CD4-positive, alpha-beta memory T cell (primary cell): Measurements from ENCODE around the gene ST6GALNAC6. TPM values are rescaled to one million over a fixed set of nuclear protein-coding genes. Genes with fewer than 3 reads are reported as not detected.

Experiments used
- CTCF ChIA-PET: fragments of 350-600 bp; sonication (Branson Sonifier 250); formaldehyde crosslinking; loops from one replicate; lab custom pipeline; 2021; ENCODE audit warnings: inconsistent platforms; ENCODE audit not compliant: partially characterized antibody; lab: Charles Lee
- POLR2A ChIA-PET: fragments of 350-600 bp; sonication (Branson Sonifier 250); formaldehyde crosslinking; loops from one replicate; lab custom pipeline; 2021; ENCODE audit not compliant: partially characterized antibody; lab: Charles Lee
- DNase-seq, 5 donors: peaks; one replicate each; pipeline versions ENCODE4 v3.0.0 to v3.0.0-alpha.2; 2020 to 2022; ENCODE audit warnings: mixed read lengths in 1 of 5
- H3K27ac ChIP-seq: one replicate; pipeline ENCODE4 v1.7.0; 2013; ENCODE audit warnings: low read depth, low read length
- H3K27me3 ChIP-seq: 2 replicates; pipeline ENCODE4 v1.7.0; 2013; ENCODE audit warnings: mild to moderate bottlenecking, low read length, moderate library complexity; ENCODE audit not compliant: insufficient read depth
- H3K36me3 ChIP-seq: 2 replicates; pipeline ENCODE4 v1.7.0; 2013; ENCODE audit warnings: mild to moderate bottlenecking, low read length, moderate library complexity; ENCODE audit not compliant: insufficient read depth
- H3K4me1 ChIP-seq: 2 replicates; pipeline ENCODE4 v1.7.0; 2013; ENCODE audit warnings: mild to moderate bottlenecking, low read length, moderate library complexity; ENCODE audit not compliant: insufficient read depth
- H3K4me3 ChIP-seq, 2 donors: one replicate each; pipeline ENCODE4 v1.7.0; 2013; ENCODE audit warnings: low read length in 2 of 2, mild to moderate bottlenecking in 1 of 2
- H3K9me3 ChIP-seq, 2 donors: one replicate each; pipeline ENCODE4 v1.7.0; 2013; ENCODE audit warnings: low read length in 2 of 2, control low read depth in 1 of 2; ENCODE audit not compliant: control insufficient read depth in 1 of 2
- H3K27ac Mint-ChIP-seq, 7 donors: one replicate each; pipeline ENCODE4 v1.8.0; 2020 to 2021; ENCODE audit warnings: mixed read lengths in 7 of 7, mild to moderate bottlenecking in 6 of 7, inconsistent platforms in 3 of 7, moderate library complexity in 3 of 7
- H3K27me3 Mint-ChIP-seq, 2 donors: one replicate each; pipeline ENCODE4 v1.8.0; 2020 to 2021; ENCODE audit warnings: mixed read lengths in 2 of 2
- H3K36me3 Mint-ChIP-seq, 2 donors: one replicate each; pipeline ENCODE4 v1.8.0; 2020 to 2021; ENCODE audit warnings: mixed read lengths in 2 of 2, inconsistent platforms in 1 of 2, mild to moderate bottlenecking in 1 of 2
- H3K4me1 Mint-ChIP-seq, 4 donors: one replicate each; pipeline ENCODE4 v1.8.0; 2020 to 2021; ENCODE audit warnings: mixed read lengths in 4 of 4, mild to moderate bottlenecking in 1 of 4
- H3K4me3 Mint-ChIP-seq, 8 donors: one replicate each; pipeline ENCODE4 v1.8.0; 2020 to 2021; ENCODE audit warnings: mixed read lengths in 8 of 8, mild to moderate bottlenecking in 7 of 8, moderate library complexity in 6 of 8, inconsistent platforms in 3 of 8
- H3K9me3 Mint-ChIP-seq, 8 donors: one replicate each; pipeline ENCODE4 v1.8.0; 2020 to 2021; ENCODE audit warnings: mixed read lengths in 8 of 8, mild to moderate bottlenecking in 5 of 8, inconsistent platforms in 3 of 8, moderate library complexity in 1 of 8
- intact Hi-C: fragments of 100-400 bp; cut with micrococcal nuclease; formaldehyde crosslinking; loops from one replicate; pipeline ENCODE4 v1.15.1; 2023
- polyA plus RNA-seq, 2 donors: library from polyadenylated mRNA; unstranded; fragments of 300-500 nt; fragmentation: Illumina TruSeq; gene quantifications; one replicate each; pipeline ENCODE4 v1.2.3, GENCODE V29; 2021
- total RNA-seq, 2 experiments: library from RNA; stranded (reverse); gene quantifications; one replicate each; pipeline ENCODE4 v1.2.3, GENCODE V29; 2021

The ST6GALNAC6 gene
- total and polyA plus RNA-seq, 4 experiments from 2014 or later: 45.2 to 127 (median 85.5) TPM

- Histone ChIP-seq H3K27me3 (no peaks in the 10 kb centered on the region), H3K4me3 (peak overlapping the region; percentile 66 to 76), H3K9me3 (no peaks in the 10 kb centered on the region), H3K27ac (peak overlapping the region; percentile 52), H3K4me1 (peaks cover 31% of the 10 kb centered on the region), H3K36me3 (no peaks in the 10 kb centered on the region)
- intact Hi-C loops: loop anchor here (2.0 to 5.0 kb wide), 5 partner anchors 13 to 414 kb away; partner anchors contain the start of genes FPGS and STXBP1
- peak overlapping the region; percentile 63 to 84 (median 79) for H3K27ac Mint-ChIP-seq
- peaks cover 11 to 24% of the 10 kb centered on the region in 2 donors for H3K36me3 Mint-ChIP-seq
- H3K27me3 Mint-ChIP-seq: no peaks in the 10 kb centered on the region
- peaks cover 12 to 67% (median 37%) of the 10 kb centered on the region in 4 donors for H3K4me1 Mint-ChIP-seq
- H3K4me3 Mint-ChIP-seq: peak overlapping the region; percentile 78 to 84 (median 82)
- DNase-seq: peak in 1 of 5 donors; percentile 65
- POLR2A ChIA-PET: interaction anchor here (0.5 to 6.3 kb wide), 14 partner anchors 10 to 296 kb away, joined by 3 to 87 read pairs (median 4); partner anchors contain the start of genes CDK9, DPM2, ENG and PIP5KL1
- CTCF ChIA-PET: interaction anchor here (0.8 to 4.3 kb wide), 10 partner anchors 10 to 338 kb away, joined by 3 to 30 read pairs (median 6); partner anchors contain the start of genes ST6GALNAC6 and TOR2A
- no peaks in the 10 kb centered on the region for H3K9me3 Mint-ChIP-seq
These were observed 16.7 kb upstream of the ST6GALNAC6 start for GRCh38 chr9:127915801-127916719.

- Histone ChIP-seq H3K36me3 (no peaks in the 10 kb centered on the region), H3K27me3 (no peaks in the 10 kb centered on the region), H3K9me3 (no peaks in the 10 kb centered on the region), H3K4me3 (no peak overlapping the region), H3K4me1 (peaks cover 35% of the 10 kb centered on the region), H3K27ac (no peak overlapping the region)
- peak overlapping the region in 6 of 7 donors; percentile 59 to 84 (median 69) for H3K27ac Mint-ChIP-seq
- DNase-seq: peak in 1 of 5 donors; percentile 13
- no peaks in the 10 kb centered on the region for H3K27me3 Mint-ChIP-seq
- no peaks in the 10 kb centered on the region for H3K9me3 Mint-ChIP-seq
- intact Hi-C loops: loop anchor here (5.0 kb wide), 3 partner anchors 43 to 413 kb away; partner anchors contain the start of gene STXBP1
- H3K4me3 Mint-ChIP-seq: peak overlapping the region in 7 of 8 donors; percentile 31 to 84 (median 82)
- CTCF ChIA-PET: interaction anchor here (1.7 to 4.3 kb wide), 5 partner anchors 11 to 180 kb away, joined by 4 to 30 read pairs (median 5); partner anchors contain the start of gene TOR2A
- POLR2A ChIA-PET: interaction anchor here (0.5 to 6.3 kb wide), 8 partner anchors 11 to 296 kb away, joined by 3 to 87 read pairs (median 10); partner anchors contain the start of genes CDK9, DPM2, ENG and TOR2A
- H3K4me1 Mint-ChIP-seq: peaks cover 18 to 73% (median 43%) of the 10 kb centered on the region in 4 donors
- H3K36me3 Mint-ChIP-seq: peaks cover 17 to 30% of the 10 kb centered on the region in 2 donors
These were observed 15.9 kb upstream of the ST6GALNAC6 start for GRCh38 chr9:127915325-127915752.

- Histone ChIP-seq H3K27me3 (no peaks in the 10 kb centered on the region), H3K9me3 (no peaks in the 10 kb centered on the region), H3K4me3 (no peak overlapping the region), H3K4me1 (peaks cover 35% of the 10 kb centered on the region), H3K36me3 (no peaks in the 10 kb centered on the region), H3K27ac (no peak overlapping the region)
- Mint-ChIP-seq H3K9me3 (no peaks in the 10 kb centered on the region), H3K27me3 (no peaks in the 10 kb centered on the region), H3K4me1 (peaks cover 13 to 63% (median 37%) of the 10 kb centered on the region in 4 donors), H3K27ac (peak overlapping the region in 1 of 7 donors; percentile 35), H3K4me3 (no peak overlapping the region), H3K36me3 (peaks cover 17 to 32% of the 10 kb centered on the region in 2 donors)
- CTCF ChIA-PET: interaction anchor here (0.6 to 2.2 kb wide), 5 partner anchors 8 to 305 kb away, joined by 4 to 9 read pairs (median 6); partner anchors contain the start of gene TOR2A
- intact Hi-C loops: no loop called here
- POLR2A ChIA-PET: interaction anchor here (5.5 to 6.3 kb wide), 2 partner anchors 9 to 17 kb away, joined by 25 to 87 read pairs; no protein-coding TSS in a partner anchor
- no peak for DNase-seq
These were observed 14.3 kb upstream of the ST6GALNAC6 start for GRCh38 chr9:127913682-127914081.

- H3K27me3 ChIP-seq: no peaks in the 10 kb centered on the region
- no peaks in the 10 kb centered on the region for H3K36me3 ChIP-seq
- no peaks in the 10 kb centered on the region for H3K9me3 Mint-ChIP-seq
- no peak for DNase-seq
- no peaks in the 10 kb centered on the region for H3K9me3 ChIP-seq
- H3K4me1 Mint-ChIP-seq: peaks cover 11 to 55% (median 32%) of the 10 kb centered on the region in 4 donors
- no peaks in the 10 kb centered on the region for H3K27me3 Mint-ChIP-seq
- H3K36me3 Mint-ChIP-seq: peaks cover 17 to 32% of the 10 kb centered on the region in 2 donors
- H3K4me3 ChIP-seq: no peak overlapping the region
- peak overlapping the region in 2 of 7 donors; percentile 12 to 62 for H3K27ac Mint-ChIP-seq
- POLR2A ChIA-PET: interaction anchor here (5.5 to 6.3 kb wide), 2 partner anchors 9 to 16 kb away, joined by 25 to 87 read pairs; no protein-coding TSS in a partner anchor
- H3K4me1 ChIP-seq: peaks cover 34% of the 10 kb centered on the region
- no peak overlapping the region for H3K4me3 Mint-ChIP-seq
- no peak overlapping the region for H3K27ac ChIP-seq
- CTCF ChIA-PET: interaction anchor here (1.1 to 2.2 kb wide), 4 partner anchors 9 to 179 kb away, joined by 3 to 9 read pairs (median 6); partner anchors contain the start of gene TOR2A
- intact Hi-C loops: no loop called here
These were observed 13.5 kb upstream of the ST6GALNAC6 start for GRCh38 chr9:127912882-127913281.

GRCh38 chr9:127912296-127912695 lies 12.9 kb upstream of the ST6GALNAC6 start:
- Histone ChIP-seq H3K4me3 (no peak overlapping the region), H3K4me1 (peaks cover 34% of the 10 kb centered on the region), H3K27ac (no peak overlapping the region), H3K36me3 (no peaks in the 10 kb centered on the region), H3K27me3 (no peaks in the 10 kb centered on the region), H3K9me3 (no peaks in the 10 kb centered on the region)
- CTCF ChIA-PET: interaction anchor here (1.1 to 1.8 kb wide), 3 partner anchors 9 to 178 kb away, joined by 3 to 7 read pairs (median 6); partner anchors contain the start of gene TOR2A
- Mint-ChIP-seq H3K9me3 (no peaks in the 10 kb centered on the region), H3K36me3 (peaks cover 17 to 34% of the 10 kb centered on the region in 2 donors), H3K4me3 (no peak overlapping the region), H3K27ac (peak overlapping the region in 2 of 7 donors; percentile 30 to 42), H3K27me3 (no peaks in the 10 kb centered on the region), H3K4me1 (peaks cover 10 to 49% (median 29%) of the 10 kb centered on the region in 4 donors)
- POLR2A ChIA-PET: interaction anchor here (6.3 kb wide), 1 partner anchor 8 kb away, joined by 87 read pairs; no protein-coding TSS in a partner anchor
- intact Hi-C loops: no loop called here
- no peak for DNase-seq

GRCh38 chr9:127910613-127911205 lies 11.3 kb upstream of the ST6GALNAC6 start:
- Mint-ChIP-seq H3K4me3 (peak overlapping the region in 1 of 8 donors; percentile 46), H3K9me3 (no peaks in the 10 kb centered on the region), H3K4me1 (peaks cover 11 to 53% (median 29%) of the 10 kb centered on the region in 4 donors), H3K27me3 (no peaks in the 10 kb centered on the region), H3K27ac (peak overlapping the region; percentile 67 to 96 (median 82)), H3K36me3 (peaks cover 17 to 36% of the 10 kb centered on the region in 2 donors)
- H3K4me3 ChIP-seq: no peak overlapping the region
- DNase-seq: no peak
- no peak overlapping the region for H3K27ac ChIP-seq
- CTCF ChIA-PET: interaction anchor here (0.6 to 2.5 kb wide), 9 partner anchors 16 to 195 kb away, joined by 3 to 11 read pairs (median 3); partner anchors contain the start of genes PTRH1, TOR2A and TTC16
- intact Hi-C loops: loop anchor here (1.0 kb wide), 1 partner anchor 175 kb away; the partner anchor contains the start of gene TOR2A
- H3K36me3 ChIP-seq: no peaks in the 10 kb centered on the region
- H3K4me1 ChIP-seq: peaks cover 38% of the 10 kb centered on the region
- POLR2A ChIA-PET: interaction anchor here (1.2 to 2.1 kb wide), 4 partner anchors 12 to 176 kb away, joined by 3 to 7 read pairs (median 5); partner anchors contain the start of genes CDK9 and TOR2A
- H3K27me3 ChIP-seq: no peaks in the 10 kb centered on the region
- H3K9me3 ChIP-seq: no peaks in the 10 kb centered on the region
